AG08396 (cell line): ENCODE results near the gene NMNAT3.

Experiments used
- DNase-seq: peaks from one replicate; pipeline ENCODE4 v3.0.0; 2012; ENCODE audit warnings: low spot score, mixed read lengths

NMNAT3 gene

GRCh38 chr3:139675327-139675726, 2.4 kb downstream of the NMNAT3 start:
- no peak for DNase-seq

GRCh38 chr3:139674571-139675260, 3.1 kb downstream of the NMNAT3 start:
- DNase-seq, result no peak

GRCh38 chr3:139672884-139673283, 4.9 kb downstream of the NMNAT3 start:
- no peak for DNase-seq

- DNase-seq, result no peak
Measured at GRCh38 chr3:139671863-139672646, 5.7 kb downstream of the NMNAT3 start.

GRCh38 chr3:139671107-139671506, 6.7 kb downstream of the NMNAT3 start:
- DNase-seq, result no peak

GRCh38 chr3:139670196-139670595, 7.6 kb downstream of the NMNAT3 start:
- no peak for DNase-seq

- no peak for DNase-seq
Measured at GRCh38 chr3:139668332-139668731, 9.4 kb downstream of the NMNAT3 start.

- no peak for DNase-seq
Measured at GRCh38 chr3:139664958-139665357, 12.8 kb downstream of the NMNAT3 start.

- no peak for DNase-seq
Measured at GRCh38 chr3:139660269-139660668, 17.5 kb downstream of the NMNAT3 start.

GRCh38 chr3:139659511-139659910, 18.3 kb downstream of the NMNAT3 start:
- no peak for DNase-seq

- no peak for DNase-seq
Measured at GRCh38 chr3:139657936-139658335, 19.8 kb downstream of the NMNAT3 start.

- no peak for DNase-seq
Measured at GRCh38 chr3:139657434-139657833, 20.3 kb downstream of the NMNAT3 start.

GRCh38 chr3:139655909-139656595, 21.7 kb downstream of the NMNAT3 start:
- no peak for DNase-seq

- DNase-seq, result no peak
Measured at GRCh38 chr3:139654637-139655365, 23.0 kb downstream of the NMNAT3 start.

- DNase-seq, result no peak
Measured at GRCh38 chr3:139653582-139653981, 24.2 kb downstream of the NMNAT3 start.

GRCh38 chr3:139652561-139652960, 25.2 kb downstream of the NMNAT3 start:
- no peak for DNase-seq

GRCh38 chr3:139647866-139648435, 29.8 kb downstream of the NMNAT3 start:
- DNase-seq, result no peak

- no peak for DNase-seq
Measured at GRCh38 chr3:139646512-139646911, 31.3 kb downstream of the NMNAT3 start.

GRCh38 chr3:139642996-139643395, 34.8 kb downstream of the NMNAT3 start:
- DNase-seq, result no peak

GRCh38 chr3:139640456-139640855, 37.3 kb downstream of the NMNAT3 start:
- no peak for DNase-seq

- no peak for DNase-seq
Measured at GRCh38 chr3:139639662-139640061, 38.1 kb downstream of the NMNAT3 start.

GRCh38 chr3:139638518-139638917, 39.3 kb downstream of the NMNAT3 start:
- no peak for DNase-seq
